Measurements from ENCODE around the gene KLK15.

DNA sequence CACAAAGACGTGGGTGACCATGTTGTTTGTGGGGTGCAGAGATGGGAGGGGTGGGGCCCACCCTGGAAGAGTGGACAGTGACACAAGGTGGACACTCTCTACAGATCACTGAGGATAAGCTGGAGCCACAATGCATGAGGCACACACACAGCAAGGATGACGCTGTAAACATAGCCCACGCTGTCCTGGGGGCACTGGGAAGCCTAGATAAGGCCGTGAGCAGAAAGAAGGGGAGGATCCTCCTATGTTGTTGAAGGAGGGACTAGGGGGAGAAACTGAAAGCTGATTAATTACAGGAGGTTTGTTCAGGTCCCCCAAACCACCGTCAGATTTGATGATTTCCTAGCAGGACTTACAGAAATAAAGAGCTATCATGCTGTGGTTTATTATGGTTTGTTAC, 45.5 kb upstream of the KLK15 start:
- TF ChIP-seq, protein P1, sequence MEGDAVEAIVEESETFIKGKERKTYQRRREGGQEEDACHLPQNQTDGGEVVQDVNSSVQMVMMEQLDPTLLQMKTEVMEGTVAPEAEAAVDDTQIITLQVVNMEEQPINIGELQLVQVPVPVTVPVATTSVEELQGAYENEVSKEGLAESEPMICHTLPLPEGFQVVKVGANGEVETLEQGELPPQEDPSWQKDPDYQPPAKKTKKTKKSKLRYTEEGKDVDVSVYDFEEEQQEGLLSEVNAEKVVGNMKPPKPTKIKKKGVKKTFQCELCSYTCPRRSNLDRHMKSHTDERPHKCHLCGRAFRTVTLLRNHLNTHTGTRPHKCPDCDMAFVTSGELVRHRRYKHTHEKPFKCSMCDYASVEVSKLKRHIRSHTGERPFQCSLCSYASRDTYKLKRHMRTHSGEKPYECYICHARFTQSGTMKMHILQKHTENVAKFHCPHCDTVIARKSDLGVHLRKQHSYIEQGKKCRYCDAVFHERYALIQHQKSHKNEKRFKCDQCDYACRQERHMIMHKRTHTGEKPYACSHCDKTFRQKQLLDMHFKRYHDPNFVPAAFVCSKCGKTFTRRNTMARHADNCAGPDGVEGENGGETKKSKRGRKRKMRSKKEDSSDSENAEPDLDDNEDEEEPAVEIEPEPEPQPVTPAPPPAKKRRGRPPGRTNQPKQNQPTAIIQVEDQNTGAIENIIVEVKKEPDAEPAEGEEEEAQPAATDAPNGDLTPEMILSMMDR (IDR thresholded peaks at IDR 0.05; ENCODE audit: insufficient read depth, low read length) = no peak
- no peak for TF ChIP-seq GABPA (IDR thresholded peaks at IDR 0.05; ENCODE audit: low read depth)
- TF ChIP-seq, protein P2, sequence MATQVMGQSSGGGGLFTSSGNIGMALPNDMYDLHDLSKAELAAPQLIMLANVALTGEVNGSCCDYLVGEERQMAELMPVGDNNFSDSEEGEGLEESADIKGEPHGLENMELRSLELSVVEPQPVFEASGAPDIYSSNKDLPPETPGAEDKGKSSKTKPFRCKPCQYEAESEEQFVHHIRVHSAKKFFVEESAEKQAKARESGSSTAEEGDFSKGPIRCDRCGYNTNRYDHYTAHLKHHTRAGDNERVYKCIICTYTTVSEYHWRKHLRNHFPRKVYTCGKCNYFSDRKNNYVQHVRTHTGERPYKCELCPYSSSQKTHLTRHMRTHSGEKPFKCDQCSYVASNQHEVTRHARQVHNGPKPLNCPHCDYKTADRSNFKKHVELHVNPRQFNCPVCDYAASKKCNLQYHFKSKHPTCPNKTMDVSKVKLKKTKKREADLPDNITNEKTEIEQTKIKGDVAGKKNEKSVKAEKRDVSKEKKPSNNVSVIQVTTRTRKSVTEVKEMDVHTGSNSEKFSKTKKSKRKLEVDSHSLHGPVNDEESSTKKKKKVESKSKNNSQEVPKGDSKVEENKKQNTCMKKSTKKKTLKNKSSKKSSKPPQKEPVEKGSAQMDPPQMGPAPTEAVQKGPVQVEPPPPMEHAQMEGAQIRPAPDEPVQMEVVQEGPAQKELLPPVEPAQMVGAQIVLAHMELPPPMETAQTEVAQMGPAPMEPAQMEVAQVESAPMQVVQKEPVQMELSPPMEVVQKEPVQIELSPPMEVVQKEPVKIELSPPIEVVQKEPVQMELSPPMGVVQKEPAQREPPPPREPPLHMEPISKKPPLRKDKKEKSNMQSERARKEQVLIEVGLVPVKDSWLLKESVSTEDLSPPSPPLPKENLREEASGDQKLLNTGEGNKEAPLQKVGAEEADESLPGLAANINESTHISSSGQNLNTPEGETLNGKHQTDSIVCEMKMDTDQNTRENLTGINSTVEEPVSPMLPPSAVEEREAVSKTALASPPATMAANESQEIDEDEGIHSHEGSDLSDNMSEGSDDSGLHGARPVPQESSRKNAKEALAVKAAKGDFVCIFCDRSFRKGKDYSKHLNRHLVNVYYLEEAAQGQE (IDR thresholded peaks at IDR 0.05; ENCODE audit: insufficient replicate concordance, low read depth) = no peak
- TF ChIP-seq POLR2AphosphoS5 (IDR thresholded peaks at IDR 0.05; ENCODE audit: low read depth) = no peak
- TF ChIP-seq SPI1 (IDR thresholded peaks at IDR 0.05; ENCODE audit: borderline replicate concordance, low read depth) = no peak
